HG02642 (cell line): ENCODE results near the gene SORCS3.

Source experiments
- ATAC-seq: cut with Tn5 transposase; IDR thresholded peaks from one replicate; pipeline ENCODE4 v1.9.1; 2021; ENCODE audit warnings: mild to moderate bottlenecking; ENCODE audit not compliant: unreplicated experiment, poor library complexity

The SORCS3 gene

GRCh38 chr10:104899779-104900178 lies 258.7 kb downstream of the SORCS3 start:
- ATAC-seq: no peak

GRCh38 chr10:104903433-104903832 lies 262.3 kb downstream of the SORCS3 start:
- no peak for ATAC-seq

- ATAC-seq: no peak
Observed at GRCh38 chr10:104904753-104905323, 263.7 kb downstream of the SORCS3 start.

- no peak for ATAC-seq
Observed at GRCh38 chr10:104906112-104906511, 265.0 kb downstream of the SORCS3 start.

GRCh38 chr10:104907521-104907920 lies 266.4 kb downstream of the SORCS3 start:
- no peak for ATAC-seq

- ATAC-seq: no peak
Observed at GRCh38 chr10:104908581-104908980, 267.5 kb downstream of the SORCS3 start.

GRCh38 chr10:104910712-104911111 lies 269.6 kb downstream of the SORCS3 start:
- no peak for ATAC-seq

- ATAC-seq: no peak
Observed at GRCh38 chr10:104913390-104913789, 272.3 kb downstream of the SORCS3 start.

GRCh38 chr10:104920476-104920875 lies 279.4 kb downstream of the SORCS3 start:
- no peak for ATAC-seq

GRCh38 chr10:104921763-104922162 lies 280.7 kb downstream of the SORCS3 start:
- ATAC-seq: no peak

- peak; percentile 82 for ATAC-seq
Observed at GRCh38 chr10:104922810-104923209, 281.7 kb downstream of the SORCS3 start.

- no peak for ATAC-seq
Observed at GRCh38 chr10:104923501-104923900, 282.4 kb downstream of the SORCS3 start.

GRCh38 chr10:104924101-104924795 lies 283.2 kb downstream of the SORCS3 start:
- ATAC-seq: no peak

- ATAC-seq: peak; percentile 57
Observed at GRCh38 chr10:104925232-104925851, 284.3 kb downstream of the SORCS3 start.

- ATAC-seq: no peak
Observed at GRCh38 chr10:104928734-104929133, 287.6 kb downstream of the SORCS3 start.

GRCh38 chr10:104931612-104932134 lies 290.6 kb downstream of the SORCS3 start:
- no peak for ATAC-seq

- no peak for ATAC-seq
Observed at GRCh38 chr10:104935656-104936055, 294.6 kb downstream of the SORCS3 start.

GRCh38 chr10:104937567-104937966 lies 296.5 kb downstream of the SORCS3 start:
- ATAC-seq: no peak

- no peak for ATAC-seq
Observed at GRCh38 chr10:104938031-104938430, 296.9 kb downstream of the SORCS3 start.

- no peak for ATAC-seq
Observed at GRCh38 chr10:104941662-104942061, 300.6 kb downstream of the SORCS3 start.

GRCh38 chr10:104947314-104947713 lies 306.2 kb downstream of the SORCS3 start:
- no peak for ATAC-seq
